ENCODE results near the gene SMARCD3.

Gene SMARCD3

DNA sequence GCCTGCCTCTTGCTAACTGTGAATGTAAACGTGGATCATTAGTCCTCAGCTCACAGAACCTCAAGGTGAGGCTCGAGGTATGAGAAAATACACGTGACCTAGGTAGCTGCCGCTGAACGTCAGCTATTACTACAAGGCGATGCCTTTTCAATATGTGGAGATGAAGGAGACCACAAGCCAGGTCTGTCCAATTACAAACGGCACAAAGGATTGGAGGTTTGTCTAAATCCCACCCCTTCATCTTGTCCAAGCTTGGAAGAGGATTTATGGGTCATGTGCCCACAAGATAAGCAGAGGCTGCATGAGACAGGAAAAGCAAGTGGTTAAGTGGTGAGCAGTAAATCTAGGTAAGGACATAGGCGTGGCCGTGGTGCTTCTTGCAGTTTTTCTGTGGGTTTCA is 41.6 kb downstream of the SMARCD3 start:
- WGBS, 2 experiments (ENCODE audit: insufficient coverage in 2 of 2), result 85 to 88% methylated on average over 6 to 8 of the region's 9 CpGs
- H3K4me1 ChIP-seq (ENCODE audit: control insufficient read depth, insufficient read depth, low read length, poor library complexity, severe bottlenecking), result no peaks in the 10 kb centered on the region
- no peak overlapping the region for H3K4me3 ChIP-seq (ENCODE audit: extremely low read depth, insufficient read depth, low read length, poor library complexity, severe bottlenecking)
- no peak overlapping the region for H3K27ac ChIP-seq (ENCODE audit: low read depth, low read length, severe bottlenecking)
- peaks cover under 1% of the 10 kb centered on the region for H3K36me3 ChIP-seq (ENCODE audit: control insufficient read depth, insufficient read depth, low read length)
- no peaks in the 10 kb centered on the region for H3K9me3 ChIP-seq (ENCODE audit: control insufficient read depth, low read length)

DNA sequence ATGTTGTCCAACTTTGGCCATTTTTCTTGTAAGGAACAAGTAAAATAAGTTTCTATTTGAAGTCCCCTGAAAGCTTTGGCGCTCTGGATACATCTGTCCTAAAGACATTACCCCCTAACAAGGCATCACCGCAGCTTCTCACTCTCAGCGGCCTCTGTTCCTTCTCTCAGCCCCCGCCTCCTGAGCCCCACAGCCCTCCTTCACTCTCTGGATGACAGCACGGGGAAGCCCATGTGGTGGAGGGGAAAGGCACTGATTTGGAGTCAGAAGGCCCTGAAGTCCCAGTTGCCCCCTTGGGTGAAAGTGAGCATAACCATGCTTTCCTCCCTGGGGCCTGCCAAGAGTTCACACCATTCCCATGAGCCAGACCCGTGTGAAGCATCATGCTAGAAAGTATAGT is 42.8 kb downstream of the SMARCD3 start:
- no peaks in the 10 kb centered on the region for H3K36me3 ChIP-seq (ENCODE audit: control insufficient read depth, insufficient read depth, low read length)
- no peaks in the 10 kb centered on the region for H3K9me3 ChIP-seq (ENCODE audit: control insufficient read depth, low read length)
- H3K27ac ChIP-seq (ENCODE audit: low read depth, low read length, severe bottlenecking), result no peak overlapping the region
- no peaks in the 10 kb centered on the region for H3K4me1 ChIP-seq (ENCODE audit: control insufficient read depth, insufficient read depth, low read length, poor library complexity, severe bottlenecking)
- no peak overlapping the region for H3K4me3 ChIP-seq (ENCODE audit: extremely low read depth, insufficient read depth, low read length, poor library complexity, severe bottlenecking)
- WGBS, 2 experiments (ENCODE audit: insufficient coverage in 2 of 2), result 95 to 100% methylated on average over 2 to 4 of the region's 6 CpGs

DNA sequence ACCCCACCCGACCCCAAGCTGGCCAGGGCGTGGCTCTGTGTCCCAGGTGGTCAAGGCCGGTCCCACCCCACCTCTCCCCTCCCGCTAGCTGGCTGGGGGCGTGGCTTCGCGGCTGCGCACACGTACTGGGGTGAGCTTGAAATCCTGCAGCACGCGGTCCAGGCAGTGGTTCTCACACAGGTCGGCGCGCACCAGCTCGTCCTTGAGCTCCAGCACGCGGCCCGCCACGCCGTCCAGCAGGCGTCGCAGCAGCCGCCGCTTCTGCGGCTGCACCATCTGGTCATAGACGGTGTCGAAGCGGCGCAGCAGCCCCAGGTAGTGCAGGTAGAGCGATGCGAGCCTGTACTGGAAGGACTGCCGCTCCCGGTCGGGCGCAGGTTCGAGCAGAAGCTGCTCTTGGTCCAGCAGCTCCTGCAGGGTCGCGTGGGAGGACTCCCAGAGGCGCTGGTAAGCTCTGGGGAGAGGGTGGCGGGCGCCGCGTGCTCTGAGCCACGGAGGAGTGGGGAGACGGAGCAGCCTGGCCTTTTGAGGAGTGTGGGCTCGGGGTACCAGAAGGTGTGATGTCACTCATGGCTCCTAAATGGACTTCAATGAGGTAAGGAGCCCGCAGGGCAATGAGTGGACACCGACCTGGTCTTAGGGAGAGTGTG is 44.0 kb downstream of the SMARCD3 start:
- no peaks in the 10 kb centered on the region for H3K36me3 ChIP-seq (ENCODE audit: control insufficient read depth, insufficient read depth, low read length)
- no peak overlapping the region for H3K4me3 ChIP-seq (ENCODE audit: extremely low read depth, insufficient read depth, low read length, poor library complexity, severe bottlenecking)
- no peak overlapping the region for H3K27ac ChIP-seq (ENCODE audit: low read depth, low read length, severe bottlenecking)
- peaks cover 4% of the 10 kb centered on the region for H3K4me1 ChIP-seq (ENCODE audit: control insufficient read depth, insufficient read depth, low read length, poor library complexity, severe bottlenecking)
- no peaks in the 10 kb centered on the region for H3K9me3 ChIP-seq (ENCODE audit: control insufficient read depth, low read length)
- 91 to 92% methylated on average over 47 of the region's 48 CpGs for WGBS, 2 experiments (ENCODE audit: insufficient coverage in 2 of 2)

GRCh38 chr7:151202836-151203235 is 45.7 kb downstream of the SMARCD3 start:
- peaks cover 4% of the 10 kb centered on the region for H3K4me1 ChIP-seq (ENCODE audit: control insufficient read depth, insufficient read depth, low read length, poor library complexity, severe bottlenecking)
- H3K36me3 ChIP-seq (ENCODE audit: control insufficient read depth, insufficient read depth, low read length), result no peaks in the 10 kb centered on the region
- no peak overlapping the region for H3K4me3 ChIP-seq (ENCODE audit: extremely low read depth, insufficient read depth, low read length, poor library complexity, severe bottlenecking)
- H3K9me3 ChIP-seq (ENCODE audit: control insufficient read depth, low read length), result no peaks in the 10 kb centered on the region
- 95 to 98% methylated on average over 9 of the region's 9 CpGs for WGBS, 2 experiments (ENCODE audit: insufficient coverage in 2 of 2)
- H3K27ac ChIP-seq (ENCODE audit: low read depth, low read length, severe bottlenecking), result no peak overlapping the region

DNA sequence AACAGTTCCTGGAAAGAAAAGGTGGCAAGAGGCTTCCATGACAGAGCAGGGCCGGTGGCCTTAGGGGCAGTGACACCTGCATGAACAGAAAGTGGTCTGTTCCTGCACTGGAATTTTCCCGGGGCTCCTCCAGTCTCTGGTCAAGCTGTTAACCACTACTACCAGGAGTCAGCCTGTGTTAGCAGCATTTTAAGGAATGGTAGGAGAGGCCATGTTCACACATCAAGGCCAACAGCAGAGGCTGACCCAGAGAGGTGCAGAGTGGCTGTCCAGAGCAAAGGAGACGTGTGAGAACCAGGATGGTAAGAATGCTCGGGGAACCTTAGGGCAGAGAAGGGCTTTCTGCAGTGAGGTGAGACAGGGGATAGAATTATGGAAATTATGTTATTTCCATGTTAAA is 46.7 kb downstream of the SMARCD3 start:
- no peaks in the 10 kb centered on the region for H3K9me3 ChIP-seq (ENCODE audit: control insufficient read depth, low read length)
- no peak overlapping the region for H3K4me3 ChIP-seq (ENCODE audit: extremely low read depth, insufficient read depth, low read length, poor library complexity, severe bottlenecking)
- no peak overlapping the region for H3K27ac ChIP-seq (ENCODE audit: low read depth, low read length, severe bottlenecking)
- peaks cover 4% of the 10 kb centered on the region for H3K4me1 ChIP-seq (ENCODE audit: control insufficient read depth, insufficient read depth, low read length, poor library complexity, severe bottlenecking)
- WGBS, 2 experiments (ENCODE audit: insufficient coverage in 2 of 2), result 91 to 93% methylated on average over 3 to 4 of the region's 4 CpGs
- no peaks in the 10 kb centered on the region for H3K36me3 ChIP-seq (ENCODE audit: control insufficient read depth, insufficient read depth, low read length)

GRCh38 chr7:151201344-151201743 is 47.1 kb downstream of the SMARCD3 start:
- 90 to 96% methylated on average over 2 of the region's 3 CpGs for WGBS, 2 experiments (ENCODE audit: insufficient coverage in 2 of 2)
- Histone ChIP-seq H3K9me3 (ENCODE audit: control insufficient read depth, low read length) (no peaks in the 10 kb centered on the region), H3K27ac (ENCODE audit: low read depth, low read length, severe bottlenecking) (no peak overlapping the region), H3K4me1 (ENCODE audit: control insufficient read depth, insufficient read depth, low read length, poor library complexity, severe bottlenecking) (peaks cover 4% of the 10 kb centered on the region), H3K4me3 (ENCODE audit: extremely low read depth, insufficient read depth, low read length, poor library complexity, severe bottlenecking) (no peak overlapping the region), H3K36me3 (ENCODE audit: control insufficient read depth, insufficient read depth, low read length) (no peaks in the 10 kb centered on the region)

GRCh38 chr7:151198945-151199848 is 49.3 kb downstream of the SMARCD3 start:
- no peak overlapping the region for H3K27ac ChIP-seq (ENCODE audit: low read depth, low read length, severe bottlenecking)
- no peaks in the 10 kb centered on the region for H3K36me3 ChIP-seq (ENCODE audit: control insufficient read depth, insufficient read depth, low read length)
- 76 to 91% methylated on average over 19 to 26 of the region's 30 CpGs for WGBS, 2 experiments (ENCODE audit: insufficient coverage in 2 of 2)
- H3K4me1 ChIP-seq (ENCODE audit: control insufficient read depth, insufficient read depth, low read length, poor library complexity, severe bottlenecking), result peaks cover 4% of the 10 kb centered on the region
- H3K9me3 ChIP-seq (ENCODE audit: control insufficient read depth, low read length), result no peaks in the 10 kb centered on the region
- no peak overlapping the region for H3K4me3 ChIP-seq (ENCODE audit: extremely low read depth, insufficient read depth, low read length, poor library complexity, severe bottlenecking)

DNA sequence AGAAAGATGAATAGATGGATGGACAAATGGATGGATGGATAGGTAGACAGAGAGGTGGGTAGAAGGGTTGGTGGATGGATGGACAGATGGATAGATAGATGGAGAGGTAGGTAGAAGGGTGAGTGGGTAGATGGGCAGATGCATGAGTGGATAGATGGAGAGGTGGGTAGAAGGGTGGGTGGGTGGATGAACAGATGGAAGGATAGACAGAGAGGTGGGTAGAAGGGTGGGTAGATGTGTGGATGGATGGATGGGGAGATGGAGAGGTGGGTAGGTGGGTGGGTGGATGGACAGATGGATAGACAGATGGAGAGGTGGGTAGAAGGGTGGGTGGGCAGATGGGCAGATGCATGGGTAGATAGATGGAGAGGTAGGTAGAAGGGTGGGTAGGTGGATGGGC is 50.6 kb downstream of the SMARCD3 start:
- H3K36me3 ChIP-seq (ENCODE audit: control insufficient read depth, insufficient read depth, low read length), result no peaks in the 10 kb centered on the region
- no peak overlapping the region for H3K27ac ChIP-seq (ENCODE audit: low read depth, low read length, severe bottlenecking)
- H3K9me3 ChIP-seq (ENCODE audit: control insufficient read depth, low read length), result no peaks in the 10 kb centered on the region
- H3K4me1 ChIP-seq (ENCODE audit: control insufficient read depth, insufficient read depth, low read length, poor library complexity, severe bottlenecking), result peaks cover 4% of the 10 kb centered on the region
- H3K4me3 ChIP-seq (ENCODE audit: extremely low read depth, insufficient read depth, low read length, poor library complexity, severe bottlenecking), result no peak overlapping the region

DNA sequence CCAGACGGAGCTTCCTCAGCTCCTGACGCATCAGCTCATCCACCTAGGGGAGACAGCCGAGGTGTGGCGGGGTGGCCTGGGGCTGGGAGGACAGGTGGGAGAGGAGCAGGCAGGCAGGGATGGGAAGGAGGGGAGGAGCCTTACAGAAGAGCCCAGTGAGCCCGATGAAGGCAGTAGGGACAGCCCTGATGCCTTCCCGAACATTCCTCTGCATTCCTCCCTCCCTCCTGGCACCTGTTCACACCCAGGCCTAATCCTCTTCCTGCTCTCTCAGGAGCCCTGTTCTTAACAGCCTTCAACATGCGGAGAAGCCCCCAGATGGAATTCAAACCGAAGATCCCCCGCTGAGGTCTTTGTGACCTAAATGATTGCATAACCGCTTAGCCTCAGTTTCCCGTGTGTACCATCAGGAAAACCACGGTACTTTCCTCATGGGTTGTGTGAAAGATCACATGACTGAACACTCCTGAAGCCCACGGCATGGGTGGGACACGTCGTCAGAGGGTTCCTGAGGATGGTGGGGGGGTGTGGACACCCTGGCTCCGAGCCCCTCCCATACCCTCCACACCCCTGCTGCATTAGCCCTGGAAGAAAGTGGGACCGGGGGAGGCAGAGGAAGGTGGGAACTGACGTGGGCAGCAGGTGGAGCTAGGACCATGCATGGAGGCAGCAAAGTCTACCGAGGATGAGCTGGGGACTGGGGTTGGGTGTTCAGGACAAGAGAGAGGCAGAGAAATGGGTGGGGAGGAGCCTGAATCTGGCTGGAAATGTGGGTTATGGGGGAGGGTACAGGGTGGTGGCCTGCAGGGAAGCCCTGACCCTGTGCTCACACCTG is 52.7 kb downstream of the SMARCD3 start:
- no peaks in the 10 kb centered on the region for H3K36me3 ChIP-seq (ENCODE audit: control insufficient read depth, insufficient read depth, low read length)
- no peak overlapping the region for H3K4me3 ChIP-seq (ENCODE audit: extremely low read depth, insufficient read depth, low read length, poor library complexity, severe bottlenecking)
- 59 to 64% methylated on average over 9 to 10 of the region's 19 CpGs for WGBS, 2 experiments (ENCODE audit: insufficient coverage in 2 of 2)
- no peaks in the 10 kb centered on the region for H3K9me3 ChIP-seq (ENCODE audit: control insufficient read depth, low read length)
- H3K4me1 ChIP-seq (ENCODE audit: control insufficient read depth, insufficient read depth, low read length, poor library complexity, severe bottlenecking), result peaks cover 4% of the 10 kb centered on the region
- no peak overlapping the region for H3K27ac ChIP-seq (ENCODE audit: low read depth, low read length, severe bottlenecking)

GRCh38 chr7:151194188-151194587 is 54.3 kb downstream of the SMARCD3 start:
- WGBS, 2 experiments (ENCODE audit: insufficient coverage in 2 of 2), result 90 to 92% methylated on average over 3 to 5 of the region's 7 CpGs
- Histone ChIP-seq H3K27ac (ENCODE audit: low read depth, low read length, severe bottlenecking) (no peak overlapping the region), H3K36me3 (ENCODE audit: control insufficient read depth, insufficient read depth, low read length) (no peaks in the 10 kb centered on the region), H3K4me1 (ENCODE audit: control insufficient read depth, insufficient read depth, low read length, poor library complexity, severe bottlenecking) (no peaks in the 10 kb centered on the region), H3K9me3 (ENCODE audit: control insufficient read depth, low read length) (no peaks in the 10 kb centered on the region), H3K4me3 (ENCODE audit: extremely low read depth, insufficient read depth, low read length, poor library complexity, severe bottlenecking) (no peak overlapping the region)

All from mesodermal cell (in vitro differentiated cells).